ENCODE data around the gene PDLIM7.

DNA sequence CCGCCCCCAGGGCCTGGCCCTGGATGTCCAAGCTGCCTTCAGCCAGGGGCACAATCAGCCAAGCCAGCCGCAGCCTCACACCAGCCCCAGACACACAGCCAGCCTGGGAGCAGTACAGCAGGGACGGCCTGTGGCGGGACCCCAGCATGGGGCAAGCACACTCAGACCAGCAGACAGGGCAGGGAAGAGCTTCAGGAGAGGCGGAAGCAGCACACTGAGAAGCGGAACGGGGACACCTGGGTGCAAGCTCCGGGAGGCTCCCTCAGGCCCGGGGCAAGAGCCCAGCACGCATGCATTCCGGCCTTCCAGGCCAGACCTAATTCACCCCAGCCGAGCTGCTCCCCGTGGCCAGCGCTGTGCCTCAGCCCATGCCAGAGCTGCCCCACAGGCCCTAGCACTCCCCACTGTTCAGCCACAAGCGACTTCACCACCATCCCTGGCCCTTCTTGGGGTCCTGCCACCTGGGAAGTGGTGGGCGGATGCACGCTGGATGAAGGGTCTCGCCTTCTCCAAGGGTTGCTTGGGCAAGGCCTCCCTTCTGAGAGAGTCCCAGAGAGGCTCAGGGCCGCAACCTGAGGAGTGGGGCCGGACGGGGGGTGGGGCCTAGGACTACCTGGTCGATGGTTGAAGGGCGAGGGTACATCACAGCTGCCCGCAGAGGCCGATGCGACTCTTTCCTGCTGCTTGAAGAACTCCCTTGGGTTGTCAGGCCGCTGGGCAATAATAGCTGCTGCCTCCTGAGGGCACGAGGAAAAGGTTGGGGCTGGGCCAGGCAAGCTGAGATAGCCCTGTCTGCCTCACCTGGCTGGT lies 37.4 kb downstream of the PDLIM7 start:
- no peak for TF ChIP-seq EZH2 (IDR thresholded peaks at IDR 0.05; ENCODE audit: borderline replicate concordance, low read depth, low read length, poor library complexity, severe bottlenecking)
- TF ChIP-seq, protein P1, sequence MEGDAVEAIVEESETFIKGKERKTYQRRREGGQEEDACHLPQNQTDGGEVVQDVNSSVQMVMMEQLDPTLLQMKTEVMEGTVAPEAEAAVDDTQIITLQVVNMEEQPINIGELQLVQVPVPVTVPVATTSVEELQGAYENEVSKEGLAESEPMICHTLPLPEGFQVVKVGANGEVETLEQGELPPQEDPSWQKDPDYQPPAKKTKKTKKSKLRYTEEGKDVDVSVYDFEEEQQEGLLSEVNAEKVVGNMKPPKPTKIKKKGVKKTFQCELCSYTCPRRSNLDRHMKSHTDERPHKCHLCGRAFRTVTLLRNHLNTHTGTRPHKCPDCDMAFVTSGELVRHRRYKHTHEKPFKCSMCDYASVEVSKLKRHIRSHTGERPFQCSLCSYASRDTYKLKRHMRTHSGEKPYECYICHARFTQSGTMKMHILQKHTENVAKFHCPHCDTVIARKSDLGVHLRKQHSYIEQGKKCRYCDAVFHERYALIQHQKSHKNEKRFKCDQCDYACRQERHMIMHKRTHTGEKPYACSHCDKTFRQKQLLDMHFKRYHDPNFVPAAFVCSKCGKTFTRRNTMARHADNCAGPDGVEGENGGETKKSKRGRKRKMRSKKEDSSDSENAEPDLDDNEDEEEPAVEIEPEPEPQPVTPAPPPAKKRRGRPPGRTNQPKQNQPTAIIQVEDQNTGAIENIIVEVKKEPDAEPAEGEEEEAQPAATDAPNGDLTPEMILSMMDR (conservative IDR thresholded peaks at IDR 0.05; ENCODE audit: low read depth, low read length) = no peak
